ENCODE data around the gene ARMH1. TPM values are rescaled to one million over a fixed set of nuclear protein-coding genes. Genes with fewer than 3 reads are reported as not detected.

ARMH1 gene
- total RNA-seq, result 10 to 100 TPM in 2 of 8 experiments, 1 to 10 TPM in 6; 3.4 to 20.8 (median 6.0) TPM

GRCh38 chr1:44674113-44675000, at the start of gene ARMH1, which contains the start of gene TMEM53:
Gene ARMH1, plus strand, starts transcription at chr1:44674714. Its CDS starts 14,984 bp downstream, at chr1:44689698.
Gene TMEM53, minus strand, starts transcription at chr1:44674481. Its CDS starts 90 bp downstream, at chr1:44674391.
- WGBS, 10 experiments, result 0 to 20% (median 0%) methylated on average over 1 to 17 of the region's 56 CpGs; no CpG with 5 or more reads in 5 of the 10 experiments
- peaks cover 26 to 29% of the 10 kb centered on the region in 2 donors for H3K4me1 ChIP-seq (replicated peaks in 1 of 2)
- peak within 1 kb of the TSS; percentile 61 to 92 (median 67) for H3K4me3 ChIP-seq
- in situ Hi-C loops (cut with MboI; ENCODE audit: low pct_unique_long_range_greater_than_20kb in 2 of 9, low sequenced_read_pairs in 9 of 9, unreplicated experiment in 9 of 9), result loop anchor here in 3 of 9 experiments (25.0 kb wide), 1 partner anchor 662 kb away; no protein-coding TSS in a partner anchor
- H3K27ac ChIP-seq, result peak within 1 kb of the TSS; percentile 83
- peak; percentile 87 to 94 (median 93) for ATAC-seq (replicated peaks in 6 of 8)

- 75 to 100% (median 93%) methylated on average over 1 to 7 of the region's 7 CpGs; no CpG with 5 or more reads in 3 of the 10 experiments for whole genome bisulfite sequencing, 10 experiments
- peaks cover 37 to 57% of the 10 kb centered on the region in 2 donors for H3K4me1 ChIP-seq (replicated peaks in 1 of 2)
- no peak for ATAC-seq (replicated peaks in 6 of 8)
Measured at GRCh38 chr1:44625348-44625747, 49.2 kb upstream of the ARMH1 start.

GRCh38 chr1:44628962-44629756, 45.4 kb upstream of the ARMH1 start:
- 16 to 96% (median 86%) methylated on average over 2 to 5 of the region's 5 CpGs for WGBS, 10 experiments

More at GRCh38 chr1:44625348-44625747, 49.2 kb upstream of the ARMH1 start:
- in situ Hi-C loops (cut with MboI; ENCODE audit: low pct_unique_long_range_greater_than_20kb in 2 of 9, low sequenced_read_pairs in 9 of 9, unreplicated experiment in 9 of 9), result loop anchor here in 4 of 9 experiments (25.0 kb wide), 2 partner anchors 213 to 413 kb away; partner anchors contain the start of genes RNF220 (in 4 of the 4) and DMAP1 (in 1 of the 4)
- Histone ChIP-seq H3K4me3 (no peak overlapping the region), H3K27ac (peak overlapping the region; percentile 2 to 59)

GRCh38 chr1:44630116-44630515, 44.4 kb upstream of the ARMH1 start:
- ATAC-seq (replicated peaks in 6 of 8), result no peak
- no peak overlapping the region for H3K4me3 ChIP-seq
- no peak overlapping the region for H3K27ac ChIP-seq
- 0 to 100% (median 80%) methylated on average over 1 to 2 of the region's 2 CpGs; no CpG with 5 or more reads in 4 of the 10 experiments for WGBS, 10 experiments
- in situ Hi-C loops (cut with MboI; ENCODE audit: low pct_unique_long_range_greater_than_20kb in 2 of 9, low sequenced_read_pairs in 9 of 9, unreplicated experiment in 9 of 9), result loop anchor here in 4 of 9 experiments (25.0 kb wide), 2 partner anchors 218 to 418 kb away; partner anchors contain the start of genes RNF220 (in 4 of the 4) and DMAP1 (in 1 of the 4)
- H3K4me1 ChIP-seq (replicated peaks in 1 of 2), result peaks cover 19 to 34% of the 10 kb centered on the region in 2 donors

More at GRCh38 chr1:44628962-44629756, 45.4 kb upstream of the ARMH1 start:
- in situ Hi-C loops (cut with MboI; ENCODE audit: low pct_unique_long_range_greater_than_20kb in 2 of 9, low sequenced_read_pairs in 9 of 9, unreplicated experiment in 9 of 9), result loop anchor here in 4 of 9 experiments (25.0 kb wide), 2 partner anchors 217 to 417 kb away; partner anchors contain the start of genes RNF220 (in 4 of the 4) and DMAP1 (in 1 of the 4)
- ATAC-seq (replicated peaks in 6 of 8), result no peak
- Histone ChIP-seq H3K27ac (no peak overlapping the region), H3K4me1 (replicated peaks in 1 of 2) (peaks cover 24 to 36% of the 10 kb centered on the region in 2 donors), H3K4me3 (no peak overlapping the region)

GRCh38 chr1:44631333-44631646, 43.2 kb upstream of the ARMH1 start:
- Histone ChIP-seq H3K4me3 (peak overlapping the region; percentile 41 to 81 (median 45)), H3K27ac (peak overlapping the region; percentile 86 to 87), H3K4me1 (replicated peaks in 1 of 2) (peaks cover 31 to 36% of the 10 kb centered on the region in 2 donors)
- in situ Hi-C loops (cut with MboI; ENCODE audit: low pct_unique_long_range_greater_than_20kb in 2 of 9, low sequenced_read_pairs in 9 of 9, unreplicated experiment in 9 of 9), result loop anchor here in 4 of 9 experiments (25.0 kb wide), 2 partner anchors 219 to 419 kb away; partner anchors contain the start of genes RNF220 (in 4 of the 4) and DMAP1 (in 1 of the 4)
- 0 to 100% (median 59%) methylated on average over 1 to 4 of the region's 8 CpGs; no CpG with 5 or more reads in 1 of the 10 experiments for WGBS, 10 experiments
- no peak for ATAC-seq (replicated peaks in 6 of 8)

GRCh38 chr1:44631647-44632539, 42.6 kb upstream of the ARMH1 start:
- 0 to 4% (median 0%) methylated on average over 2 to 10 of the region's 88 CpGs; no CpG with 5 or more reads in 6 of the 10 experiments for WGBS, 10 experiments
- peaks cover 37 to 42% of the 10 kb centered on the region in 2 donors for H3K4me1 ChIP-seq (replicated peaks in 1 of 2)
- peak overlapping the region; percentile 86 to 87 for H3K27ac ChIP-seq
- in situ Hi-C loops (cut with MboI; ENCODE audit: low pct_unique_long_range_greater_than_20kb in 2 of 9, low sequenced_read_pairs in 9 of 9, unreplicated experiment in 9 of 9), result loop anchor here in 4 of 9 experiments (25.0 kb wide), 2 partner anchors 220 to 420 kb away; partner anchors contain the start of genes RNF220 (in 4 of the 4) and DMAP1 (in 1 of the 4)
- ATAC-seq (replicated peaks in 6 of 8), result peak; percentile 71 to 83 (median 78)
- H3K4me3 ChIP-seq, result peak overlapping the region; percentile 41 to 81 (median 45)

GRCh38 chr1:44632598-44632997, 41.9 kb upstream of the ARMH1 start:
- WGBS, 10 experiments, result 0 to 40% (median 6%) methylated on average over 1 to 8 of the region's 9 CpGs; no CpG with 5 or more reads in 2 of the 10 experiments
- H3K4me3 ChIP-seq, result peak overlapping the region; percentile 41 to 81 (median 45)
- H3K27ac ChIP-seq, result peak overlapping the region; percentile 86 to 87
- ATAC-seq (replicated peaks in 6 of 8), result peak; percentile 2 to 11 (median 4)
- in situ Hi-C loops (cut with MboI; ENCODE audit: low pct_unique_long_range_greater_than_20kb in 2 of 9, low sequenced_read_pairs in 9 of 9, unreplicated experiment in 9 of 9), result loop anchor here in 4 of 9 experiments (25.0 kb wide), 2 partner anchors 220 to 420 kb away; partner anchors contain the start of genes RNF220 (in 4 of the 4) and DMAP1 (in 1 of the 4)
- H3K4me1 ChIP-seq (replicated peaks in 1 of 2), result peaks cover 44 to 49% of the 10 kb centered on the region in 2 donors

- H3K4me1 ChIP-seq (replicated peaks in 1 of 2), result peaks cover 51 to 70% of the 10 kb centered on the region in 2 donors
- ATAC-seq (replicated peaks in 6 of 8), result no peak
- 83 to 100% (median 100%) methylated on average over 1 to 3 of the region's 3 CpGs; no CpG with 5 or more reads in 1 of the 10 experiments for WGBS, 10 experiments
- in situ Hi-C loops (cut with MboI; ENCODE audit: low pct_unique_long_range_greater_than_20kb in 2 of 9, low sequenced_read_pairs in 9 of 9, unreplicated experiment in 9 of 9), result loop anchor here in 4 of 9 experiments (25.0 kb wide), 2 partner anchors 222 to 422 kb away; partner anchors contain the start of genes RNF220 (in 4 of the 4) and DMAP1 (in 1 of the 4)
- no peak overlapping the region for H3K27ac ChIP-seq
- no peak overlapping the region for H3K4me3 ChIP-seq
Measured at GRCh38 chr1:44634606-44635189, 39.8 kb upstream of the ARMH1 start.

- Histone ChIP-seq H3K27ac (peak overlapping the region; percentile 63 to 77), H3K4me3 (no peak overlapping the region), H3K4me1 (replicated peaks in 1 of 2) (peaks cover 57 to 78% of the 10 kb centered on the region in 2 donors)
- 84 to 100% (median 91%) methylated on average over 1 to 9 of the region's 9 CpGs; no CpG with 5 or more reads in 4 of the 10 experiments for WGBS, 10 experiments
- in situ Hi-C loops (cut with MboI; ENCODE audit: low pct_unique_long_range_greater_than_20kb in 2 of 9, low sequenced_read_pairs in 9 of 9, unreplicated experiment in 9 of 9), result loop anchor here in 4 of 9 experiments (25.0 kb wide), 2 partner anchors 223 to 423 kb away; partner anchors contain the start of genes RNF220 (in 4 of the 4) and DMAP1 (in 1 of the 4)
- ATAC-seq (replicated peaks in 6 of 8), result no peak
Measured at GRCh38 chr1:44635439-44635838, 39.1 kb upstream of the ARMH1 start.

- Histone ChIP-seq H3K4me3 (no peak overlapping the region), H3K27ac (peak overlapping the region; percentile 63 to 77), H3K4me1 (replicated peaks in 1 of 2) (peaks cover 56 to 82% of the 10 kb centered on the region in 2 donors)
- 22 to 80% (median 62%) methylated on average over 1 to 12 of the region's 14 CpGs; no CpG with 5 or more reads in 3 of the 10 experiments for WGBS, 10 experiments
- in situ Hi-C loops (cut with MboI; ENCODE audit: low pct_unique_long_range_greater_than_20kb in 2 of 9, low sequenced_read_pairs in 9 of 9, unreplicated experiment in 9 of 9), result loop anchor here in 4 of 9 experiments (25.0 kb wide), 2 partner anchors 224 to 424 kb away; partner anchors contain the start of genes RNF220 (in 4 of the 4) and DMAP1 (in 1 of the 4)
- peak in 1 of 8 experiments; percentile 0 for ATAC-seq (replicated peaks in 6 of 8)
Measured at GRCh38 chr1:44636083-44636687, 38.3 kb upstream of the ARMH1 start.
